Stimulated activated CD8-positive, alpha-beta memory T cell treated with anti-CD3 and anti-CD28 coated beads, Interleukin-15, amount 100 ng/mL, for 24 hours (primary cell): ENCODE data around the gene GTF3C4.
A peak's percentile ranks its signal among the peaks of the same experiment; 100 is the strongest.

Source experiments
- DNase-seq: peaks from one replicate; pipeline ENCODE4 v3.0.0-alpha.2; 2020; ENCODE audit warnings: low read depth

Gene GTF3C4, protein sequence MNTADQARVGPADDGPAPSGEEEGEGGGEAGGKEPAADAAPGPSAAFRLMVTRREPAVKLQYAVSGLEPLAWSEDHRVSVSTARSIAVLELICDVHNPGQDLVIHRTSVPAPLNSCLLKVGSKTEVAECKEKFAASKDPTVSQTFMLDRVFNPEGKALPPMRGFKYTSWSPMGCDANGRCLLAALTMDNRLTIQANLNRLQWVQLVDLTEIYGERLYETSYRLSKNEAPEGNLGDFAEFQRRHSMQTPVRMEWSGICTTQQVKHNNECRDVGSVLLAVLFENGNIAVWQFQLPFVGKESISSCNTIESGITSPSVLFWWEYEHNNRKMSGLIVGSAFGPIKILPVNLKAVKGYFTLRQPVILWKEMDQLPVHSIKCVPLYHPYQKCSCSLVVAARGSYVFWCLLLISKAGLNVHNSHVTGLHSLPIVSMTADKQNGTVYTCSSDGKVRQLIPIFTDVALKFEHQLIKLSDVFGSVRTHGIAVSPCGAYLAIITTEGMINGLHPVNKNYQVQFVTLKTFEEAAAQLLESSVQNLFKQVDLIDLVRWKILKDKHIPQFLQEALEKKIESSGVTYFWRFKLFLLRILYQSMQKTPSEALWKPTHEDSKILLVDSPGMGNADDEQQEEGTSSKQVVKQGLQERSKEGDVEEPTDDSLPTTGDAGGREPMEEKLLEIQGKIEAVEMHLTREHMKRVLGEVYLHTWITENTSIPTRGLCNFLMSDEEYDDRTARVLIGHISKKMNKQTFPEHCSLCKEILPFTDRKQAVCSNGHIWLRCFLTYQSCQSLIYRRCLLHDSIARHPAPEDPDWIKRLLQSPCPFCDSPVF

DNA sequence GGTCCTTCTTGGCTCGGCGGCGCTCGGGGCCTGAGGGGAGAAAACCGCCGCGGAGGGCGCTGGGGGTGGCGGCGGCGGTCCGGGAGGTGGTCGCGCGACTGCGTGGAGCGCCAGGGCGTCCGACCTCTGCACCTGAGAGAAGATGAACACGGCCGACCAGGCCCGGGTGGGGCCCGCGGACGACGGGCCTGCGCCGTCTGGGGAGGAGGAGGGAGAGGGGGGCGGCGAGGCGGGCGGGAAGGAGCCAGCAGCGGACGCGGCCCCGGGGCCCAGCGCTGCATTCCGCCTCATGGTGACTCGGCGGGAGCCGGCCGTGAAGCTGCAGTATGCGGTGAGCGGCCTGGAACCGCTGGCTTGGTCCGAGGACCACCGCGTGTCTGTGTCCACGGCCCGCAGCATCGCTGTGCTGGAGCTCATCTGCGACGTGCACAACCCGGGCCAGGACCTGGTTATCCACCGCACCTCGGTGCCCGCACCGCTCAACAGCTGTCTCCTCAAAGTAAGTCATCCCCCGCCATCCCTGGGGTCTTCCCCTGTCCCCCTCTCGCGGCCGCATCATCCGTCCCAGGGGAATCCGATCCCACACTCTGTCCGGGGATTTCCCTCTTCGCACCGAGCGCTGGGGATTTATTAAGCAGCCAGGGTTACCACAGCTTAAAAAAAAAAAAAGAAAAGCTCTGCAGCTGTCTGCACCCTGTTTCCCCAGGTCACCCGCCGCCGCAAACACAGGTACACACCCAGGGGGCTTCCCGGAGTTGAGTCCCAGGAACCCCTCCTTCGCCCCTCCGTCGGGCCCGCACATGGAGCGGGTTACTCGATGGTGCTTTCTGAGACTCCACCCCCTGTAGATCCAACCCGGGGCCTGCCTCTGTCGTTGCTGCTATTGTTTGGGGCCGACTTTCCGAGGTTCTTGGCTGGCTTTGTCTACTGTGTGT lies at the start of gene GTF3C4:
Gene GTF3C4, plus strand, starts transcription at position 8 of the 935 bp plus-strand sequence. Its CDS starts 135 bp downstream, at position 143.
- DNase-seq: peak; percentile 3

DNA sequence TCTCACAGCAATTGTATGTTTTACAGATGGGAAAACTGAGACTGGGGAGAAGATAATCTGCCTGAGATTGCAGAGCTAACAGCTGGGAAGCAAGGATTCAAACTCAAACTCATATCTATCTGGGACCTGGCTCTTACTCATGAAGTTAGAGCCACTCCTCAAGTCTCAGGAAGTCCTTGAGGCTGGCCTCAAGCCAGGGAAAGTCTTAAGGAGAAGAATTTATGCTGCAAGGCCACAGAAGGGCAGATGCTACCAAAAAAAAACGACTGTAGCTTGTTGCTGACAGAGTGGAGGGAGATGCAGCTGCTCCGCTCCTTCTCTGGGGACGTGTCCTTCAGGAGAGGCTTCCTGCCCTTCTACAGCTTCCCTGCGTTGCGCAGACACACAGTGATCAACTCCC lies 48.1 kb upstream of the GTF3C4 start:
- DNase-seq: no peak

DNA sequence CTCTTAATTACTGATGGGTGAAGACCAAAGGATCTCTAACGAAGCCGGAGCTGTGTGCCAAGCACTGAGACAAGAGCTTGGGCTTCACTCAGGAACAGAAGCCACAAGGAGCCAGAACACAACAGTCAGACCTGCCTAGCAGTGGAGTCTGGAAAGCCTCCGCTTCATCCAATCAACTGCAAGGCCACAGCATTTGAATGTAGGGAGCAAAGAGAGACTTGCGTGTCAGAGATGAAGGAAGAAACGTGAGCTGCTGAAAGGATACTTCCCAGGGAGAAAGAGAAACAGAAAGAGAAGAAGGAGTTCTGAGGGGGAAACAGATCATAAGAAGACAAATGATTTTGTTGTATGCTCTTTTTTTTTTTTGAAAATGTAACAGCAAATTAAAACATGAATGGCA lies 44.0 kb upstream of the GTF3C4 start:
- DNase-seq: no peak

DNA sequence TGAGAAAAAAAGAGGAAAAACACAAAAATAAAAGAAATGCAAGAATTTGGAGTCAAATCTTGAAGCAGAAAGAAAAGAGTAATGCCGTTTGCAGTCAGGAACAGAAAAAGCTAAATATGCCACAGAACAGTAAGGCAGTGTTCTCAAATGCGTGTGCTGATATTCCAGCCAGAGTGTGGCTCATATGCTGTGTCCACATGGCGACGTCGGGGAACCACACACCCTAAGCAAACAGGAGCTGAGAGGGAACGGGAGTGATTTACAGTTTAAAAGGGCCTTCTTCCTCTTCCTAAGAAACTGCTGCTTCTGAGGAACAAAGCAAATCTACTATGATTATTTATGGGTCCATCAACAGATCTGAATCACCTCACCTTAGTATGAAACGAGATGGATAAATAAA lies 43.2 kb upstream of the GTF3C4 start:
- DNase-seq: no peak

DNA sequence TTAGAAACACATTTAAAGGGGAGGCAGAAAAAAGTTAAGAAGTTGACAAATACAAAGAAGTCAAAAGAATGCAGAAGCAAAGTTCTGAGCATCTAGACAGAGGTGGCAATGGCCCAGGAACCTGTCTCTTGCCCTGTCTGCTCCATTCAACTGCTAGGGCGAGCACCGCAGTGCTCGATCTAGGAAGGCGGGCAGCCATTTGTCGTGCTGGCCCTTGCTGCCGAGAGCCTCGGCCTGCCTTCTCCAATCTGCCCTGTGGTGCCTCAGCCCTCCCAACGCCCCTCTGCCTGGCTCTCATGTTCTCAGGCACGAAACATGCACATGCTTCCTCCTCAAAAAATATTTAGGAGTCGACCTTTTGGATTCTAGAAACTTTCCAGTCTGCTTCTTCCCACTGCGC lies 42.7 kb upstream of the GTF3C4 start:
- DNase-seq: no peak

DNA sequence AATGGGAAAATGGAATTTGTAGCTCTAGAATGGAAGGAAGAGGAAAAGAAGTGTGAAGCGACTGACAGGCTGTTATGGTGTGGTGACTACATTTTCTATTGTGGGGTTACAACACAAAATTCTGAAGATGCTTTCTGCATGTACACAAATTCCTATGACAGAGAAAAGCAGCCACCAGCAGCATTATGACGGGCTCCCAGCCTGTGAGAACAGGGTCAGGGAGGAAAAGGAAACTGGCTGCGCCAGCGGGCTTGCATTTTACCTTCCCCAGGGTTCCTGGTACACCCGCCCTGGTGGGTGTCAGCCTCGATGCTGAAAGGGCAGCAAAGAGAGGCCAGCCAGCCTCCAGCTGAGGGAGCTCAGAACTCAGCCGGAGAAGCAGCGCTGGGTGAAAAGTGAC lies 41.5 kb upstream of the GTF3C4 start:
- no peak for DNase-seq

DNA sequence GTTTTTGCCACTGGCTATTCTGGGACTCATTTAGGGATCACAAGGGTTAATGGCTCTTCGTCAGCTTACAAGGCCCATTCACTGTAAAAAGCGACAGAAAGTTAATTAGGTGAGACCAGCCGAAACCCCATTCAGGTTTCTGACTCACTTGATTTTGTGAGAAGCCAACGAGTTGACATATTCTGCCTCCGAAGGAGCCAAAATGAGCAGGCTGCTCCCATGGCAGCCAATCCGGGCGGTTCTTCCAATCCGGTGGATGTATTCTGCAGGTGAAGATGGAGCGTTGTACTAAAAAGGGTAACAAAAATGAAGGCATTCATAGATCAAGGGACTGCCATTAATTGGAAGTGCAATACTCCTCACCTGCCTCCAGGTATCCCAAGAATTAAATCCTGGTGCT lies 40.1 kb upstream of the GTF3C4 start:
- DNase-seq: no peak

DNA sequence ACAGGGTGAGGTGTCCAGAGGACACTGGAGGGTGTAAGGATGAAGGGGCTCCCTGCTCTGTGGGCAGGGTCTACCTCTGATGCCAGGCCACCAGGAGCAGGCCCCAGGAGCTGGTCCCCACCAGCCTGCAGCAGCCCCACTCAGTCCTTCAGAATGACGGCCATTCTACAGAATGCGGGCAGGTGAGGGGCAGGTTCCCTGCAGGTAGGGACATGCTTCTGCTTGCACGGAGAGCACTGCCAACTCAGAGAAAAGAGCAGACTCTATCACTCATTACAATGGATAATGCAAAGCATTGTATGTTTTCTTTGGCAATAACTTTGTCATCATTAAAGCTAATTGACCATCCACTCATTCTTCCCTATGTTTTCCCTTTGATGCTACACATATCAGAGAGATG lies 39.5 kb upstream of the GTF3C4 start:
- DNase-seq: no peak

DNA sequence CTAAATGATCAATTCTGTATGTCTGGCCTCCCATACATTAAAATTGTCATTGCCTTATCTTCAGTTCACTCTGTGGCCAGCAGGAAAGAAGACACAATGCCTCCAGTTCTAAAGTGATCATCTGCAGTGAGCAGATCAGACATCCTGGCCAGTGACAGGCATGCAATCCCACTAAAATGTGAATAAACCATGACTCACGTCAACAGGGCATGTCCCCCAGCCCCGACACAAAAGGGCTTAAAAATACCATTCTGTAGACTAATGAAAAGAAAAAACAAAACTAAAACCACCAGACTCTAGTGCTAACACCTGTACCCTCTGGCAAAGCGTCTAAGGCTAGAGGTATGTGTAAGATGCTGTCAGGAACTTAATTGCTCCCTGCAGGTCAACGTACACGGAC lies 39.0 kb upstream of the GTF3C4 start:
- DNase-seq: no peak

DNA sequence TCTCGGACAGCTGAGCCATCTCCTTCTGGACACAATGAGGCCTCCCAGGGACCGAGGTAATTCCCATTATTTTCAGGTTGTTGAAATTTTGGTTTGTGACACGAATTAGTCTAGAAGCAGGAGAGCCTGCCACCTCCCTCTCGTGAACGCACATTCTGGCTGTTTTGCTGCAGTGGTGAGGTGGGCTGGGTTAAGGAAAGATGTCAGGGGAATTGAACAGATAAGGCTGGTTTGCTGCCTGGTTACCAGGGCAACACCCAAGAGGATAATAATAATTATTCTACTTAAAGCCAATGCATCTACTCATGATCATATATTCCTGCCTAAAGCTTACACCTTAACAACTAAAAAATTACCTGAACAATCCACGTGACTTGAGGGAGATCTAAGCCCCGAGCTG lies 38.6 kb upstream of the GTF3C4 start:
- no peak for DNase-seq

DNA sequence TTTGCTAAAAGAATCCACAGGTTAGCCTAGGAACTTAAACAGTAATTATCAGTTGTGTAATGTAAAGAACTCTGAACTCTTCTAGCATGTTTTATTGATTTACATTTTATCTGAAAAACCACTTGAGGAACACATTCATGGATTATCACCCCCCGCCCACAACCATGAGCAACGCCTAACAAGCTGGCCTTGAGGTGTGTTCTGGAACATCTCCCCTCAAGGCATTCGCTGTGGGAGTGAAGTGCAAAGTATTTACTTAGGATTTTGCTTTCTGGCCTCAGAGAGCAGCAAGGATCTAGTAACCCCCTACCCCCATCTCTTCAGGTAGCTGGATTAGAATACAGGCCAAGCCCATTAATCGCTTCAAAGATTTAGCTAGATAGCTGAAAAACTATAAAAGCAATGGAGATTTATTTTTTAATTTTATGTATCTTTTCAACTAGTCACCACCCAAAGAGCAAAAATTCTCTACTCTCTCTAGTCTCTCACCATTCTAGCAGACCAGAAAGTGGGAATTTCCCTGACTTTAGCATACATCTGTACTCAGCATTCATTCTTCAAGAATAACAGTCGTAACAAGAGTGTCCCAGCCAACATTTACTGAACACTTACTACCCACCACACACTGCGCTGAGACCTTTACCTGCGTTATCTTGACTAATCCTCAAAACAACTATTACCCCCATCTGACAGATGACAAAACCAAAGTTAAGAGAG lies 37.7 kb upstream of the GTF3C4 start:
- no peak for DNase-seq

DNA sequence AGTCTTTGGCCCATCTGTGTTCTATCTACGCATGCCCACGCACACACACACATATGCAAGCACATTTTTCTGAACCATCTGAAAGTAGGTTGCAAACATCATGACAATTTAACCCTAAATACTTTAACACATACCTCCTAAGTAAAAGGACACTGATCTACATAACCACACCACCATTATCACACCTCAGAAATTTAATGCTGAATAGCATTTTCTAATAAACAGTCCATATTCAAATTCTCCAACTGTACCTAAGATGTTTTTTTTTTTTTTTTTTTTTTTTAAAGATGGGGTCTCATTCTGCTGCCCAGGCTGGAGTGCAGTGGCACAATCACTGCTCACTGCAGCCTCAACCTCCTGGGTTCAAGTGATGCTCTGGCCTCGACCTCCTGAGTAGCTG lies 35.9 kb upstream of the GTF3C4 start:
- no peak for DNase-seq

DNA sequence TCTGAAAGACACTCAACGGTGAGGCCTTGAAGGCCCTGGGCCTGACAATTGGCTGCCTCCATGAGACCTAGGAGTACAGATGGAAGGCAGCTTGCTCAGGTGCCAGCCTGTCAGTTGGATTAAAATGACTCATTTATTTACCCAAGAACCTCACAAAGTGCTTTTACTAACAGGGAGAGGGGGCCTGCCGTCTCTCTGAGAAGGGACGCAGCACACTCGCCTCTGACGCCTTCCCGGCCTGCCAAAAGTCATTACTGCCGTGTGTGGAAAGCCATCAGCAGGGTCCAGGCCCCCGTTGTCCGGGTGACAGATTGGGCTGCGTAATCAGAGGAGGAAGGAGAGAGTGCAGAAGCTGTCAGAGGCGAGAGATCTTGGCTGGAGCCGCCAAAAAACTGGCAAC lies 32.9 kb upstream of the GTF3C4 start:
- no peak for DNase-seq

DNA sequence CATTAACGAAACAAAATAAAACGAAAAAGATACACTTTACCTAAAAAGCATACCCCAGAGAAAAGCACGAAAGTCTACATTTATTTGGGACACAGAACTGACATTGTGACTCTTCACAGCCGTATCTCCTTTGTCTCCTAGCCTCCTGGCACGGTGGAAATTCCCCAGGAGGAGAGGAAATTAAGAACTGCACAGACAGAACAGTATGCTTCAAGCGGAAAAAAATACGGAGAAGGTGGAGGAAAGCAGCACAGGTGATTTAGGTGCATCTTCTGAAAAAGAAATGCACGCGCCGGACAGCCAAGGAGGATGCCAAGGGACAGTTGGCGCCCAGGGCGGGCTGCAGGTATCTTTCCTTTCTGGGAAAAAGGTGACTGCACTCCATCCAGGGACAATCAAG lies 32.5 kb upstream of the GTF3C4 start:
- DNase-seq: no peak

DNA sequence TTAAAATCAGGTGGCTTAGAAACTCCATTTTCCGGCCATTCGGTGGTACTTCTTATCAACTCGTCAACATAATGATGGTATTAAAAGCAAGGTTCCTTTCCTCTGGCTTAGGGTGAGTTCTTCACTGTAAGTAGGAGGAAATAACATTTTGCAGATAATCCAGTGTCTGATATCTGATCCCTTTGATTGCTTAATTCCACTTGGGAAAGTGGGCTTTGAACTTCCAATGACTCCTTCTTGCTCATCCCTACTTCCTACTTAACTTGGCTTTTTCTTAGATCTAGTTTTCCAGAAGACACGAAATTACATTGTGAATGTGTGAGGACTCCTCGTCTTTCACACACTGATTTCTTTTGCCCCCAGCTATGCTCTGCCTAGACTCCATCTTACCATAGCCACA lies 32.0 kb upstream of the GTF3C4 start:
- DNase-seq: no peak

DNA sequence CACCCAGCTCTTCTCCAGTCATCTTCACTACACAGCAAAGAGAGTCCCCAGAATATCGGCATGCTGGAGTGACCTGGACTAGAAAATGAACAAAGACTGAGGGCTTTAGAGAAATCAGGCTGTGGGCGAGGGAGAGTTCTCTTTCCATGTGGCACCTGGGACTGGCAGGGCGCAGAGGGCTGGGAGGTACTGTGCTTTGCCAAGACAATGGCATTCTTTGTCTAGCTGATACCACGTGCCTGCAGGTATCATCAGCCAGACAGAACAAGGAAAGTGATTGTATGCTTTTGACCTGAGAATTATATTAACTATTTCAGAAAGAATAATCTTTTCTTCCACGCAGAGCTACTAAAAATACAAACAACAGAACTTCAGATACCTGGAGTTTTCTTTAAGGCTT lies 30.9 kb upstream of the GTF3C4 start:
- DNase-seq: no peak

DNA sequence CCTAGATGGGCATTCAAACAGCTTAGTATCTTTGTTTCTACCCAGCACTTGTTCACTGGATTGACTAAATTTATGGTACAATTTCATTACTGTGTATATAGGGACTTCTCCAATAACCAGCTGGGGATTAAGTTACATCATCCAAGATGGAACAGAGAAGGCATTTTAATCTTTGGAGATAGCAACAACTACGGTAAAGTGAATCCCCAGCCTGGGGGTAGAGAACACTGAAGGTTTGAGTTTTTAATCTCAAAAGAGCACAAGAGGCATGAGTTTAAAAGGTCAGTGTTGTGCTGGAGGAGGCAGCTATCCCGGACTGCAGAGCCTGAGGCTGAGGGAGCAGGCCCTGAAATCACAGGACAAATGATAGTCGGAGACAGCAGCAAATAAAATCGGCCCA lies 29.0 kb upstream of the GTF3C4 start:
- DNase-seq: no peak

DNA sequence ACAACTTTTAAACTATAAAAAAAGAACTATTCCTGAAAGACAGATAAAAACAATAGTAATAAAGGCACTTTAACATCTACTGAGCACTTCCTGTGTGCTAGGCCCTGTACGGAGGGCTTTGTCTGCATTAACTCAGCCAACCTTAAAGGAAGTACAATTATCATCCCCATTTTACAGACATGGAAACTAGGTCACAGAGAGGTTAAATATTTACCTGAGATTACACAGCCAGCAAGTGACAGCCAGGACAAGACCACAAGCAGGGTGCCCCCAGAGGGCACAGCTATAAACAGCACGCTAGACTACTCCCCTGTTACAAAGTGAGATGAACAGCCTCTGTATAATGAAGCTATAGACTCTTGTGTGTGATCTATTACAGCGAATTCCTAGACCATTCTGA lies 26.0 kb upstream of the GTF3C4 start:
- no peak for DNase-seq

DNA sequence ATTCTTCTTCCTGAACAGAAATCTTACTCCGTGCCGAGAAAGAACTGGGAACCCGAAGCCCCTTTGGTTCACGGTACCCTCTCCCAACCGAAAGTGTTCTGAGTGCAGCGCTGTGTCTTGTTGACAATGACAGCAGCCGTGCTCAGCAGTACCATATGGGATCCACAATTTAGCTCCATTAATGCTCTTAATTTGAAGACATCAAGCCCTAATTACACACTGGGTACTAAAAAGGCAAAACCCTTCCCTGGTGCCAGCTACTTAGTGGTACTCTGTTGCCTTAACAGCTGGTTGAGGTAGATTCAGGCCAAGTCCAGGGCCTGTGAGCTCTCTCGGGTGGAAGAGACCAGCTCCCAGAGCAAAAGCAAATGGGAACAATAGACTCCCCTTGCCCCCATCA lies 25.0 kb upstream of the GTF3C4 start:
- DNase-seq: no peak

DNA sequence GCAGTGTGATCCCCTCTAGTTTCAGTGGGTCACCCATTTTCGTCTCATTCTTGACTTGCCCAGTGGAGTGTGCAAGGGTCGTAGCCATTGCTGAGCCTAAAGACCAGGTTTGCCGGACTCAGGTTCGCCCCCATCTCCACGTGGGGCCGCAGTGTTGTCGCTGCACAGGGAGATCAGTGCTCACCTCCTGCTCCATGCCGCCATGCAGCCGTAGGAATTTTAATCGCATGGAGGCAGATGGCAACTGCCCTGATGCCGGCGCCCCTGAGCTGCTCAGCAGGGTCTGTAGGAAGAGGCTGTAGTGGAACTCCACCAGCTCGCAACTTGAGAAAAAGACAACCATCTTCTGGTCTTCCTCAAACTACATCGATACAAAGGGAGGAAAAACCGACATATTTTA lies 24.6 kb upstream of the GTF3C4 start:
- no peak for DNase-seq

DNA sequence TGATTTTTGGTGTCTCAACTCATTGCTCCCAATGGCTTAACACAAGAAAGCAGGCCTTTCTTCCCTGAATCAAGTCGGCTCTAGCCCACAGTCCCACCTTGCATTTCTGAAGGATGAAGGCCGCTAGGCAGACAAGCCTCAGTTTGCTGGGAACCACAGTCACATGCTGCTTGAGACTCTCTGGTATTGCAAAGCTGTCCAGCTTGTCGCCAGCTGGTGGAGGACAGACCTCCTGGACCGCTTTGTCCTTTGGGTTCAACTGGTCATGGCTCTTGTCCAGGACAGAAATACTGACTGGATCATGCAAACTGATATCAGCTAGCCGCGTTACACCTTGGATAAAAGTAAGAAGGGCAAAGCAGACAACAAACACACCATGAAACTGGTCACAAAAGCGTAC lies 23.5 kb upstream of the GTF3C4 start:
- DNase-seq: no peak

DNA sequence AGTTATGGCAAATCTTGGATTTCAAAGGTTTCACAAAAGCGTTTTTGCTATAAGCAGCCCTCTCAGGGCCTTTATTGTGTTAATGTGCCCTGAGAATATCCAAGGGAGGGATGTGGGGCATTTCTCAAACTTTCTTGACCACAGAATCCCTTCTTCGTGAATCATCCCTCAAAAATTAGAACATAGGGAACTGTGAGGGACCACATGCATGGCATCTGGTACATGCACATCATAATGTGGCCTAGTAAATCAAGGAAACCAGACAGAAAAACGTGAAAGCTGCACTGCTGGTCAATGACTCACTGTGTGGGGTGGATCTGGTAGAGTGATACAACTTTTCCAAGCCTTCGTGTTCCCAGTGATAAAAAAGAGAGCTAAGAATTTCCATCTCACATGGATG lies 22.9 kb upstream of the GTF3C4 start:
- no peak for DNase-seq
